Neural cell (in vitro differentiated cells): ENCODE data around the gene PACS1. TPM values are rescaled to one million over a fixed set of nuclear protein-coding genes. Genes with fewer than 3 reads are reported as not detected.

Source experiments
- H2AFZ ChIP-seq: fragments of 200-600, 300-800 bp; sonication (generic), shearing (Covaris generic); 2 replicates; pipeline ENCODE4 v1.6.0; 2014; ENCODE audit warnings: low read depth, mild to moderate bottlenecking, antibody characterized with exemption, low read length, moderate library complexity
- H3F3A ChIP-seq: fragments of 200-600 bp; shearing (Covaris generic); 2 replicates; pipeline ENCODE4 v1.6.1; 2016; ENCODE audit warnings: mild to moderate bottlenecking, moderate library complexity, mixed read lengths, antibody characterized with exemption, low read length; ENCODE audit not compliant: insufficient read depth, poor library complexity, severe bottlenecking
- H3K27ac ChIP-seq: fragments of 200-600, 300-800 bp; sonication (generic), shearing (Covaris generic); 2 replicates; pipeline ENCODE4 v1.5.1; 2014; ENCODE audit warnings: mild to moderate bottlenecking, low read length, moderate library complexity
- H3K27me3 ChIP-seq: fragments of 300-800, 200-600 bp; sonication (generic), shearing (Covaris generic); 2 replicates; pipeline ENCODE4 v1.6.0; 2014; ENCODE audit warnings: mild to moderate bottlenecking, low read depth, low read length, moderate library complexity; ENCODE audit not compliant: insufficient read depth
- H3K36me3 ChIP-seq: fragments of 300-800, 200-600 bp; sonication (generic), shearing (Covaris generic); 2 replicates; pipeline ENCODE4 v1.5.1; 2014; ENCODE audit warnings: mild to moderate bottlenecking, antibody characterized with exemption, low read length, moderate library complexity; ENCODE audit not compliant: insufficient read depth
- H3K4me2 ChIP-seq: fragments of 300-800, 200-600 bp; sonication (generic), shearing (Covaris generic); 2 replicates; pipeline ENCODE4 v1.6.0; 2014; ENCODE audit warnings: mild to moderate bottlenecking, low read length
- H3K4me3 ChIP-seq: fragments of 300-800, 200-600 bp; sonication (generic), shearing (Covaris generic); 2 replicates; pipeline ENCODE4 v1.5.1; 2014; ENCODE audit warnings: mild to moderate bottlenecking, low read length, moderate library complexity
- H3K79me2 ChIP-seq: fragments of 200-600 bp; shearing (Covaris generic); replicated peaks from 2 replicates; pipeline ENCODE4 v1.6.0; 2014; ENCODE audit warnings: mild to moderate bottlenecking, low read length, moderate library complexity; ENCODE audit not compliant: insufficient read depth
- H3K9ac ChIP-seq: fragments of 300-800, 200-600 bp; sonication (generic), shearing (Covaris generic); 2 replicates; pipeline ENCODE4 v1.6.1; 2016; ENCODE audit warnings: mild to moderate bottlenecking, low read length, mixed read lengths
- H3K9me2 ChIP-seq: fragments of 200-600 bp; shearing (Covaris generic); 2 replicates; pipeline ENCODE4 v1.6.1; 2016; ENCODE audit warnings: mild to moderate bottlenecking, low read length, mixed read lengths; ENCODE audit not compliant: insufficient read depth
- H3K9me3 ChIP-seq: fragments of 200-600, 300-800 bp; sonication (generic), shearing (Covaris generic); 2 replicates; pipeline ENCODE4 v1.6.1; 2016; ENCODE audit warnings: mild to moderate bottlenecking, mixed run types, low read length, moderate library complexity, mixed read lengths
- H4K20me1 ChIP-seq: fragments of 200-600 bp; shearing (Covaris generic); 2 replicates; pipeline ENCODE4 v1.6.1; 2016; ENCODE audit warnings: mild to moderate bottlenecking, mixed run types; ENCODE audit not compliant: insufficient read depth
- CTCF ChIP-seq: fragments of 450-650 bp; IDR thresholded peaks from 2 replicates; pipeline ENCODE4 v1.5.1; 2014; ENCODE audit warnings: antibody characterized with exemption, mild to moderate bottlenecking, moderate library complexity; ENCODE audit not compliant: poor library complexity, severe bottlenecking
- EP300 ChIP-seq: fragments of 450-650 bp; conservative IDR thresholded peaks from 2 replicates; pipeline ENCODE4 v1.6.1; 2014; ENCODE audit warnings: antibody characterized with exemption, mild to moderate bottlenecking, moderate library complexity; ENCODE audit not compliant: poor library complexity, severe bottlenecking
- EZH2 ChIP-seq: fragments of 200-600, 300-800 bp; shearing (Covaris generic), sonication (generic); IDR thresholded peaks from 2 replicates; pipeline ENCODE4 v1.6.1; 2014; ENCODE audit warnings: antibody characterized with exemption, low read length, borderline replicate concordance, mild to moderate bottlenecking; ENCODE audit not compliant: insufficient read depth, poor library complexity, severe bottlenecking
- MXI1 ChIP-seq: fragments of 450-650 bp; conservative IDR thresholded peaks from 2 replicates; pipeline ENCODE4 v1.6.1; 2014; ENCODE audit warnings: antibody characterized with exemption, mild to moderate bottlenecking; ENCODE audit not compliant: poor library complexity, severe bottlenecking
- POLR2AphosphoS5 ChIP-seq: IDR thresholded peaks from 2 replicates; pipeline ENCODE4 v1.6.1; 2012
- RAD21 ChIP-seq: fragments of 450-650 bp; conservative IDR thresholded peaks from 2 replicates; pipeline ENCODE4 v1.6.1; 2014; ENCODE audit warnings: antibody characterized with exemption, mild to moderate bottlenecking, moderate library complexity
- REST ChIP-seq: IDR thresholded peaks from 2 replicates; pipeline ENCODE4 v1.6.1; 2012; ENCODE audit warnings: borderline replicate concordance
- SMC3 ChIP-seq: fragments of 450-650 bp; conservative IDR thresholded peaks from 2 replicates; pipeline ENCODE4 v1.6.1; 2014; ENCODE audit warnings: antibody characterized with exemption, mild to moderate bottlenecking, moderate library complexity; ENCODE audit not compliant: poor library complexity
- TAF1 ChIP-seq: IDR thresholded peaks from 2 replicates; pipeline ENCODE4 v1.6.1; 2012; ENCODE audit warnings: low read depth
- polyA plus RNA-seq: library from polyadenylated mRNA; depleted of rRNA; stranded (reverse); fragments of >200 nt; gene quantifications from 2 replicates; pipeline ENCODE4 v1.2.3, GENCODE V29; 2014

PACS1 gene
- polyA plus RNA-seq, 1 donor from 2014 or later = 14.4 TPM

GRCh38 chr11:66268244-66268951, 198.3 kb downstream of the PACS1 start, which contains the start of gene RAB1B:
TSS of gene RAB1B (plus strand) at chr11:66268639. CDS start at chr11:66268680, 41 bp downstream.
- H3K9me3 ChIP-seq = no peaks in the 10 kb centered on the region
- H2AFZ ChIP-seq = peak within 1 kb of the TSS; percentile 60
- H3K27ac ChIP-seq = peak within 1 kb of the TSS; percentile 92
- H3F3A ChIP-seq = no peaks in the 10 kb centered on the region
- peak within 1 kb of the TSS; percentile 90 for H3K4me2 ChIP-seq
- no peaks in the 10 kb centered on the region for H3K27me3 ChIP-seq
- H3K79me2 ChIP-seq = peaks cover 20% of the 10 kb centered on the region
- H4K20me1 ChIP-seq = no peaks in the 10 kb centered on the region
- no peaks in the 10 kb centered on the region for H3K9me2 ChIP-seq
- no peaks in the 10 kb centered on the region for H3K36me3 ChIP-seq
- H3K9ac ChIP-seq = peak within 1 kb of the TSS; percentile 96
- TF ChIP-seq MXI1 (peak; percentile 8), POLR2AphosphoS5 (peak; percentile 84), EP300 (no peak), RAD21 (no peak), SMC3 (no peak), EZH2 (no peak), TAF1 (no peak), REST (no peak)
- peak within 1 kb of the TSS; percentile 92 for H3K4me3 ChIP-seq

GRCh38 chr11:66268952-66269905, 199.2 kb downstream of the PACS1 start:
- Histone ChIP-seq H3K9me2 (no peaks in the 10 kb centered on the region), H2AFZ (peak overlapping the region; percentile 60), H3K27me3 (no peaks in the 10 kb centered on the region), H4K20me1 (no peaks in the 10 kb centered on the region), H3K9ac (peak overlapping the region; percentile 96), H3F3A (no peaks in the 10 kb centered on the region), H3K4me2 (peak overlapping the region; percentile 90), H3K79me2 (peaks cover 20% of the 10 kb centered on the region), H3K9me3 (no peaks in the 10 kb centered on the region), H3K4me3 (peak overlapping the region; percentile 92), H3K36me3 (no peaks in the 10 kb centered on the region), H3K27ac (peak overlapping the region; percentile 92)
- no peak for TF ChIP-seq REST
- no peak for TF ChIP-seq TAF1
- TF ChIP-seq CTCF = peak; percentile 8
- no peak for TF ChIP-seq MXI1
- TF ChIP-seq RAD21 = no peak
- TF ChIP-seq SMC3 = peak; percentile 8
